ENCODE measurements around the gene USH1C. TPM values are rescaled to one million over a fixed set of nuclear protein-coding genes. Genes with fewer than 3 reads are reported as not detected.
A peak's percentile ranks its signal among the peaks of the same experiment; 100 is the strongest.

Gene USH1C
- total RNA-seq: not detected

DNA sequence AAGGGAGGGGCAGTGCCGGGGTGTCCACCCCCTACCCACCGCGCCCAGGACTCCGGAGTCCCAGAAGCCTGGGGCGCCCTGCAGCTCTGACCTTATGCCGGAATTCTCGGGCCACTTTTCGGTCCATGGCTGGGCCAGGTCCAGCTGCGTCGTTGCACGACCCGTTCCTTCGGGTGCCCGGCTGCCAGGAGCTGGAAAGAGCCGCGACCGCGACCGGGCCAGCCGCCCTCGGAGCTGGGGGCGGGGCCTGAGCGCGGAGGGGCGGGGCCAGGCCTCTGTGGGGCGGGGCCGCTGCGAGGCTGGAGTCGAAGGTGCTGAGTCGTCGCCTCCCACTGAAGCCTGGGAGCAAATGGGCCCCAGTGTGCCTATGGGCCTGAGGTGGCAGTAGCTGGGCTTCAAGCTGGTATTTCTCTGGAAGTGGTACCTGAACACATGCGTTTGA is at the start of gene USH1C:
USH1C (minus strand) TSS at position 236 of the 442 bp plus-strand sequence; CDS start at position 127, 109 bp downstream.
- DNase-seq (ENCODE audit: low spot score in 2 of 2): no peak

DNA sequence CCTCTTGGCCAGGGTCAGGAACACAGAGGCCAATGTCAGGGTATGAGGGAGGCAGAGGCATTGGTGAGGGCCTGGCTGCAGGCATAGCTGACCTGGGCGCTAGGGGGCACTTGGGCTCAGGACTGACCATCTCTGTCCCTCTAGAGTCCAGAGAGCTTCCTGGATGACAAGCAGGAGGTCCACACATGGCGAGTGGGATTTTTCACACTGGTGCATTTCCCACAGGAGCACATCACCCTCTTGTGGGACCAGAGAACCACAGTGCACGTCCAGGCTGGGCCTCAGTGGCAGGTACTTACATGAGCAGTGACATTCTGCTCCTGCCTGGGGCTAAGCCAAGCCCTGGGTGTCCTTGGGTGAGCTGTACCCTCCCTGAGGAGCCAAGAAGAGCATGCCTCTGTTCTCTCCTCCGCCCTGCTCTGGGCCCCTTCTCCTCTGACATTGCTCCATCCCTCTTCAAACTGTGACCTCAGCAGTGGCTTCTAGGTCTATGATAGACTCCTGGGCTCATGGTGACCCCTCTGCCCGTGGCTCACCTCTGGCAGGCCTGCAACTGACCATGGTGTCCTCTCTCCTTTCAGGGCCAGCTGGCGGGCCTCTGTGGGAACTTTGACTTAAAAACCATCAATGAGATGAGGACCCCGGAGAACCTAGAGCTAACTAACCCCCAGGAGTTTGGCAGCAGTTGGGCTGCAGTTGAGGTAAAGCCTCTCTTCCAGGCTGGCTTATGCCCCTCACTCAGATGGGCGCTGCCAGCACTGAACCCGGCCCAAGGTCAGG is 49.4 kb upstream of the USH1C start:
- intact Hi-C loops (cut with DNase I): no loop called here
- Histone ChIP-seq H3K4me3 (no peak overlapping the region), H3K27ac (no peak overlapping the region), H3K36me3 (no peaks in the 10 kb centered on the region), H3K4me1 (no peaks in the 10 kb centered on the region), H3K9me3 (no peaks in the 10 kb centered on the region), H3K27me3 (no peaks in the 10 kb centered on the region)
- no peak for TF ChIP-seq CTCF (IDR thresholded peaks at IDR 0.05)
- DNase-seq (ENCODE audit: low spot score in 2 of 2): peak in 1 of 2 donors; percentile 53

More for the DNA sequence above, at the start of gene USH1C:
- no peak for TF ChIP-seq CTCF (IDR thresholded peaks at IDR 0.05)
- Histone ChIP-seq H3K27me3 (no peaks in the 10 kb centered on the region), H3K4me3 (peak within 1 kb of the TSS in 1 of 2 donors; percentile 9), H3K9me3 (no peaks in the 10 kb centered on the region), H3K36me3 (no peaks in the 10 kb centered on the region), H3K27ac (no peak within 1 kb of the TSS), H3K4me1 (no peaks in the 10 kb centered on the region)
- intact Hi-C loops (cut with DNase I): no loop called here

DNA sequence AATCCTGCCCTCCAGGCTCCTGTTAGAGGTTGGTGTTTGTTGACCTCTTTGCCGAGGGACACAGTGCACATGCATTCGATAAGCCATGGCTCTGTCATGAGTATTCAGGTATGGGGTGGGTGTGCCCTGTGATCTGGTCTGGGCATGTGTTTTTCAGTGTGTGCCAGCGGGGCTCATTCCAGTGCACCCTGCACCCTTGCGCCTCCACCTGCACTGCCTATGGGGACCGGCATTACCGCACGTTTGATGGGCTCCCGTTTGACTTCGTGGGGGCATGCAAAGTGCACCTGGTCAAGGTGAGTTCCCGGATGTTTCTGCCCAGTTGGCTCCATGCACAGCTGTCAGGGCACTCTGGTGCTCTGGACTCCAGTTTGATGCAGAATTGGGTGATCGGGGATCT is 47.1 kb upstream of the USH1C start:
- Histone ChIP-seq H3K27ac (no peak overlapping the region), H3K9me3 (no peaks in the 10 kb centered on the region), H3K4me3 (no peak overlapping the region), H3K27me3 (no peaks in the 10 kb centered on the region), H3K4me1 (no peaks in the 10 kb centered on the region), H3K36me3 (no peaks in the 10 kb centered on the region)
- DNase-seq (ENCODE audit: low spot score in 2 of 2): peak in 1 of 2 donors; percentile 55
- no peak for TF ChIP-seq CTCF (IDR thresholded peaks at IDR 0.05)
- intact Hi-C loops (cut with DNase I): no loop called here

- Histone ChIP-seq H3K27ac (no peak overlapping the region), H3K9me3 (no peaks in the 10 kb centered on the region), H3K27me3 (no peaks in the 10 kb centered on the region), H3K36me3 (no peaks in the 10 kb centered on the region), H3K4me1 (no peaks in the 10 kb centered on the region), H3K4me3 (no peak overlapping the region)
- intact Hi-C loops (cut with DNase I): no loop called here
- TF ChIP-seq CTCF (IDR thresholded peaks at IDR 0.05): no peak
- DNase-seq (ENCODE audit: low spot score in 2 of 2): peak in 1 of 2 donors; percentile 31
These were observed 46.2 kb upstream of the USH1C start for GRCh38 chr11:17590463-17590862.

DNA sequence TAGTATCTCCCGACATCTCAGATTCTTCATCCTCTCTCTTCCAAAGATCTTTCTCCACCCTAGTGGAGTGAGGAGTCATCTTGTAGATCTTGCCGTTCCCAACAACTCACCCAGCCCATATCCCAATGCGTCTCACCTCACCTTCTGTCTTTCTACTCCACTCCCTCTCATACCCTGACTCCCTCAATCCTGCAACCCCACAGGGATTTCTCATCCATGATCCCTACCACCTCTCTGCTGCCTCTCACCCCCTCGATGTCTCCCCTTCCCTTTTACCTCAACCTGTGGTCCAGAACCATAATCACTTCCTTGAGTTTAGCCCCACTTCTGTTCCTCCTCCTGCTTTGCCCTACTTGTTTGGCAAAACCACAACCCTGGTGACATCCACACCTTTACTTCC is 44.5 kb upstream of the USH1C start:
- no peaks in the 10 kb centered on the region for H3K9me3 ChIP-seq
- intact Hi-C loops (cut with DNase I): no loop called here
- TF ChIP-seq CTCF (IDR thresholded peaks at IDR 0.05): no peak
- H3K4me3 ChIP-seq: no peak overlapping the region
- no peak overlapping the region for H3K27ac ChIP-seq
- H3K36me3 ChIP-seq: no peaks in the 10 kb centered on the region
- H3K4me1 ChIP-seq: no peaks in the 10 kb centered on the region
- H3K27me3 ChIP-seq: no peaks in the 10 kb centered on the region
- DNase-seq (ENCODE audit: low spot score in 2 of 2): peak in 1 of 2 donors; percentile 8
